Endothelial cell of umbilical vein (primary cell): ENCODE data around the gene FREM1. TPM values are rescaled to one million over a fixed set of nuclear protein-coding genes. Genes with fewer than 3 reads are reported as not detected.

Source experiments
- BruUV-seq: library from RNA; stranded (reverse); fragments of 400-500 nt; replicated peaks from 2 replicates; lab custom pipeline; 2021; lab: Mats Ljungman, UMichigan
- CTCF ChIA-PET: fragments of 300-600, 350-600 bp; sonication (Branson Sonifier 250); formaldehyde crosslinking; loops from one replicate; lab custom pipeline; 2021; ENCODE audit warnings: antibody characterized with exemption, inconsistent platforms; lab: Charles Lee
- POLR2A ChIA-PET: fragments of 300-600, 350-600 bp; sonication (Branson Sonifier 250); formaldehyde crosslinking; loops from one replicate; lab custom pipeline; 2021; ENCODE audit warnings: antibody characterized with exemption, inconsistent platforms; lab: Charles Lee
- DNase-seq: peaks from one replicate; pipeline ENCODE4 v3.0.0-alpha.2; 2011; ENCODE audit warnings: low read depth, low spot score
- FAIRE-seq: peaks from 2 replicates; lab custom pipeline; 2011; peaks lifted over from hg19 to GRCh38; lab: Jason Lieb, UNC
- H2AFZ ChIP-seq: 2 replicates; pipeline ENCODE4 v1.6.0; 2012; ENCODE audit warnings: low read depth, low read length, control low read depth, inconsistent platforms
- H3K27ac ChIP-seq: 2 replicates; pipeline ENCODE4 v1.5.1; 2011; ENCODE audit warnings: low read depth, mild to moderate bottlenecking, control low read depth, low read length, moderate library complexity; ENCODE audit not compliant: insufficient read depth
- H3K27me3 ChIP-seq, 2 experiments: 2 replicates each; pipeline versions ENCODE4 v1.6.0 to v1.6.1; 2011; ENCODE audit warnings: low read length in 2 of 2, mixed read lengths in 1 of 2; ENCODE audit not compliant: control insufficient read depth in 2 of 2, insufficient read depth in 2 of 2
- H3K36me3 ChIP-seq, 2 experiments: 2 replicates in 1 of 2; 3 replicates in 1 of 2; pipeline ENCODE4 v1.5.1; 2011; ENCODE audit warnings: low read length in 2 of 2, mild to moderate bottlenecking in 1 of 2, moderate library complexity in 1 of 2; ENCODE audit not compliant: control insufficient read depth in 2 of 2, insufficient read depth in 2 of 2; ENCODE audit errors: extremely low read depth in 1 of 2
- H3K4me1 ChIP-seq: 3 replicates; pipeline ENCODE4 v1.5.1; 2011; ENCODE audit warnings: mild to moderate bottlenecking, low read length; ENCODE audit not compliant: control insufficient read depth, insufficient read depth; ENCODE audit errors: extremely low read depth
- H3K4me2 ChIP-seq: 2 replicates; pipeline ENCODE4 v1.6.1; 2011; ENCODE audit warnings: low read length, control low read depth, mixed read lengths; ENCODE audit not compliant: insufficient read depth
- H3K4me3 ChIP-seq, 3 experiments: fragments of 200-600 bp in 1 of 3; sonication (generic), shearing (Covaris generic) in 1 of 3; replicated peaks in 1 of 3; 2 replicates each; pipeline ENCODE4 v1.5.1; 2011 to 2016; ENCODE audit warnings: control low read depth in 3 of 3, low read length in 3 of 3, mild to moderate bottlenecking in 2 of 3, inconsistent platforms in 1 of 3, low read depth in 1 of 3, moderate library complexity in 1 of 3; ENCODE audit not compliant: insufficient read depth in 1 of 3
- H3K79me2 ChIP-seq: 2 replicates; pipeline ENCODE4 v1.6.0; 2012; ENCODE audit warnings: low read length, inconsistent platforms; ENCODE audit not compliant: control insufficient read depth, insufficient read depth
- H3K9ac ChIP-seq: replicated peaks from 2 replicates; pipeline ENCODE3; 2011; ENCODE audit warnings: low read length, control low read depth; ENCODE audit not compliant: insufficient read depth; ENCODE audit errors: extremely low read depth
- H3K9me1 ChIP-seq: replicated peaks from 3 replicates; pipeline ENCODE4 v1.6.0; 2011; ENCODE audit warnings: mild to moderate bottlenecking, low read length; ENCODE audit not compliant: control insufficient read depth, insufficient read depth; ENCODE audit errors: extremely low read depth
- H3K9me3 ChIP-seq: replicated peaks from 2 replicates; pipeline ENCODE4 v1.5.1; 2012; ENCODE audit warnings: low read length, inconsistent platforms; ENCODE audit not compliant: control insufficient read depth, insufficient read depth
- H4K20me1 ChIP-seq: replicated peaks from 2 replicates; pipeline ENCODE3; 2011; ENCODE audit warnings: mild to moderate bottlenecking, low read length; ENCODE audit not compliant: control insufficient read depth, insufficient read depth; ENCODE audit errors: extremely low read depth
- EZH2 ChIP-seq: IDR thresholded peaks from 2 replicates; pipeline ENCODE4 v1.6.1; 2012; ENCODE audit warnings: borderline replicate concordance, low read depth, mild to moderate bottlenecking, moderate library complexity, low read length, inconsistent platforms; ENCODE audit not compliant: severe bottlenecking
- FOS ChIP-seq: IDR thresholded peaks from 2 replicates; pipeline ENCODE4 v1.6.1; 2011; ENCODE audit warnings: mild to moderate bottlenecking, low read length, moderate library complexity, borderline replicate concordance; ENCODE audit not compliant: insufficient read depth
- GATA2 ChIP-seq: IDR thresholded peaks from 2 replicates; pipeline ENCODE4 v1.7.0; 2011; ENCODE audit warnings: low read depth, mild to moderate bottlenecking, moderate library complexity, mixed read lengths, low read length; ENCODE audit not compliant: insufficient read length, insufficient read depth
- JUN ChIP-seq: IDR thresholded peaks from 2 replicates; pipeline ENCODE4 v1.6.1; 2011; ENCODE audit warnings: borderline replicate concordance, low read depth; ENCODE audit not compliant: insufficient read length, insufficient read depth
- MAX ChIP-seq: IDR thresholded peaks from 2 replicates; pipeline ENCODE4 v1.6.1; 2011; ENCODE audit not compliant: insufficient read depth, insufficient read length
- MYC ChIP-seq: IDR thresholded peaks from one replicate; pipeline ENCODE4 v1.6.1; 2011; ENCODE audit warnings: mild to moderate bottlenecking, low read depth, low read length
- POLR2A ChIP-seq: IDR thresholded peaks from 2 replicates; pipeline ENCODE4 v1.6.1; 2012; ENCODE audit warnings: low read depth, mild to moderate bottlenecking, control low read depth, low read length
- POLR2AphosphoS5 ChIP-seq: IDR thresholded peaks from 2 replicates; pipeline ENCODE4 v1.6.1; 2012; ENCODE audit warnings: low read depth, mild to moderate bottlenecking, control low read depth, low read length, moderate library complexity; ENCODE audit not compliant: insufficient read depth
- dilution Hi-C: fragments of 300-500 bp; cut with MboI; formaldehyde crosslinking; loops from one replicate; pipeline ENCODE4 v1.15.0; 2019; ENCODE audit warnings: low sequenced_read_pairs; ENCODE audit not compliant: extremely low pct_ligation_motif_present
- intact Hi-C: fragments of 100-400 bp; cut with micrococcal nuclease; formaldehyde crosslinking; loops from one replicate; pipeline ENCODE4 v1.10.0; 2022
- polyA plus RNA-seq, 4 experiments: library from polyadenylated mRNA; depleted of rRNA in 3 of 4; stranded (reverse) in 3 of 4; unstranded in 1 of 4; fragments of >200 nt; gene quantifications; 2 replicates each; pipeline versions ENCODE4 v1.2.1 to v1.2.3, GENCODE V29; 2011 to 2012; ENCODE audit warnings: missing spikeins in 1 of 4
- total RNA-seq: library from RNA; stranded (reverse); gene quantifications from 2 replicates; pipeline ENCODE4 v1.2.3, GENCODE V29; 2021
- TF ChIP-seq, protein P1 (sequence below), 2 donors: IDR thresholded peaks; 1 replicate in 1 of 2; 2 replicates in 1 of 2; pipeline ENCODE4 v1.5.1; 2011; ENCODE audit warnings: low read length in 2 of 2, mild to moderate bottlenecking in 2 of 2, moderate library complexity in 2 of 2, control low read depth in 1 of 2, inconsistent platforms in 1 of 2, low read depth in 1 of 2; ENCODE audit not compliant: insufficient read depth in 1 of 2; ENCODE audit errors: extremely low read depth in 1 of 2

Gene FREM1
- total and polyA plus RNA-seq, 2 donors (not counting 3 experiments of a cell fraction or from before 2014, with no cell fraction given): 0.10 to 0.29 TPM

DNA sequence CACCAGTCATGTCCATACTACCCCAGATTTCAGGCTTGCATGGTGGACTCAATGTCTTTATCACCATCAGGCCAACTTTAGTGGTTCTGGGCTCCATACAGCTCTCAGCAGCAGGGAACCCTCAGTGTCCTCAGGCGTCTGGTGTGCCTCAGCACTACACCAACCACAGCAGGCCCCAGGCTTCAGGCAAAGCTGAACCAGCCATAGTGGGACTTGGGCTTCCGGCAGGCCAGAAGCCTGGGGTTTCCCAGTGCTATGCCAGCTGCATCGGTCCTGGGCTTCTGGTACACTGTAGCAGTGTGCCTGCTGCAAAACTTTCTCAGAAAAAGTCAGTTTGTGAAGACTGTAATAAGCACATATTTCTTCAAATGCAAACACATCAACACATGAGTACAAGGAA, 205.9 kb downstream of the FREM1 start:
- H2AFZ ChIP-seq: no peak overlapping the region
- no peak overlapping the region for H3K4me2 ChIP-seq
- H3K9me3 ChIP-seq: no peaks in the 10 kb centered on the region
- H3K9ac ChIP-seq: no peak overlapping the region
- BruUV-seq: no TSS peak
- no peak for FAIRE-seq
- no peaks in the 10 kb centered on the region for H4K20me1 ChIP-seq
- no peak for DNase-seq
- TF ChIP-seq JUN (no peak), POLR2A (no peak), FOS (no peak), POLR2AphosphoS5 (no peak), EZH2 (no peak), MYC (no peak), GATA2 (no peak), MAX (no peak)
- TF ChIP-seq, protein P1, sequence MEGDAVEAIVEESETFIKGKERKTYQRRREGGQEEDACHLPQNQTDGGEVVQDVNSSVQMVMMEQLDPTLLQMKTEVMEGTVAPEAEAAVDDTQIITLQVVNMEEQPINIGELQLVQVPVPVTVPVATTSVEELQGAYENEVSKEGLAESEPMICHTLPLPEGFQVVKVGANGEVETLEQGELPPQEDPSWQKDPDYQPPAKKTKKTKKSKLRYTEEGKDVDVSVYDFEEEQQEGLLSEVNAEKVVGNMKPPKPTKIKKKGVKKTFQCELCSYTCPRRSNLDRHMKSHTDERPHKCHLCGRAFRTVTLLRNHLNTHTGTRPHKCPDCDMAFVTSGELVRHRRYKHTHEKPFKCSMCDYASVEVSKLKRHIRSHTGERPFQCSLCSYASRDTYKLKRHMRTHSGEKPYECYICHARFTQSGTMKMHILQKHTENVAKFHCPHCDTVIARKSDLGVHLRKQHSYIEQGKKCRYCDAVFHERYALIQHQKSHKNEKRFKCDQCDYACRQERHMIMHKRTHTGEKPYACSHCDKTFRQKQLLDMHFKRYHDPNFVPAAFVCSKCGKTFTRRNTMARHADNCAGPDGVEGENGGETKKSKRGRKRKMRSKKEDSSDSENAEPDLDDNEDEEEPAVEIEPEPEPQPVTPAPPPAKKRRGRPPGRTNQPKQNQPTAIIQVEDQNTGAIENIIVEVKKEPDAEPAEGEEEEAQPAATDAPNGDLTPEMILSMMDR (IDR thresholded peaks at IDR 0.05; ENCODE audit: extremely low read depth in 1 of 2, insufficient read depth in 1 of 2, low read depth in 1 of 2, low read length in 2 of 2): no peak
- peaks cover 0 to 6% of the 10 kb centered on the region in 2 experiments for H3K27me3 ChIP-seq
- CTCF ChIA-PET: no interaction called here
- dilution Hi-C loops (no loop called here), intact Hi-C loops (no loop called here)
- H3K9me1 ChIP-seq: no peaks in the 10 kb centered on the region
- no peaks in the 10 kb centered on the region for H3K79me2 ChIP-seq
- H3K36me3 ChIP-seq: no peaks in the 10 kb centered on the region
- no peaks in the 10 kb centered on the region for H3K4me1 ChIP-seq
- H3K27ac ChIP-seq: no peak overlapping the region
- no peak overlapping the region for H3K4me3 ChIP-seq
- POLR2A ChIA-PET: interaction anchor here (0.6 to 0.7 kb wide), 2 partner anchors 228 to 1717 kb away, joined by 3 read pairs; no protein-coding TSS in a partner anchor
